ENCODE data around the gene AMOTL1. TPM values are rescaled to one million over a fixed set of nuclear protein-coding genes. Genes with fewer than 3 reads are reported as not detected.

AMOTL1 gene
- total RNA-seq, 2 donors from 2014 or later: 5.5 to 5.7 TPM

GRCh38 chr11:94750319-94751217 lies 17.6 kb upstream of the AMOTL1 start:
- no peaks in the 10 kb centered on the region for H3K36me3 Mint-ChIP-seq
- H3K4me1 Mint-ChIP-seq (ENCODE audit: low read depth in 2 of 2): no peaks in the 10 kb centered on the region
- H3K9me3 Mint-ChIP-seq: no peaks in the 10 kb centered on the region
- H3K4me3 Mint-ChIP-seq: no peak overlapping the region
- H3K27ac Mint-ChIP-seq: no peak overlapping the region
- H3K27me3 Mint-ChIP-seq: peaks cover 27 to 40% of the 10 kb centered on the region in 2 donors
- ATAC-seq: peak in 1 of 2 donors; percentile 26
- DNase-seq (ENCODE audit: low spot score): no peak

- Mint-ChIP-seq H3K9me3 (no peaks in the 10 kb centered on the region), H3K4me3 (no peak overlapping the region), H3K27me3 (peaks cover 27 to 38% of the 10 kb centered on the region in 2 donors), H3K27ac (no peak overlapping the region), H3K36me3 (no peaks in the 10 kb centered on the region), H3K4me1 (ENCODE audit: low read depth in 2 of 2) (no peaks in the 10 kb centered on the region)
- ATAC-seq (no peak), DNase-seq (ENCODE audit: low spot score) (no peak)
Measured at GRCh38 chr11:94751218-94751609, 16.9 kb upstream of the AMOTL1 start.

- no peak for DNase-seq (ENCODE audit: low spot score)
- H3K27ac Mint-ChIP-seq: no peak overlapping the region
- peaks cover 27 to 32% of the 10 kb centered on the region in 2 donors for H3K27me3 Mint-ChIP-seq
- no peaks in the 10 kb centered on the region for H3K4me1 Mint-ChIP-seq (ENCODE audit: low read depth in 2 of 2)
- H3K36me3 Mint-ChIP-seq: no peaks in the 10 kb centered on the region
- H3K9me3 Mint-ChIP-seq: no peaks in the 10 kb centered on the region
- ATAC-seq: no peak
- H3K4me3 Mint-ChIP-seq: no peak overlapping the region
Measured at GRCh38 chr11:94751786-94752185, 16.4 kb upstream of the AMOTL1 start.

- H3K4me3 Mint-ChIP-seq: no peak overlapping the region
Measured at GRCh38 chr11:94753630-94754029, 14.5 kb upstream of the AMOTL1 start.

GRCh38 chr11:94754335-94754734 lies 13.8 kb upstream of the AMOTL1 start:
- Mint-ChIP-seq H3K4me3 (no peak overlapping the region), H3K27me3 (peaks cover 24 to 25% of the 10 kb centered on the region in 2 donors), H3K9me3 (no peaks in the 10 kb centered on the region), H3K36me3 (no peaks in the 10 kb centered on the region), H3K4me1 (ENCODE audit: low read depth in 2 of 2) (no peaks in the 10 kb centered on the region), H3K27ac (no peak overlapping the region)
- ATAC-seq (no peak), DNase-seq (ENCODE audit: low spot score) (no peak)

More at GRCh38 chr11:94753630-94754029, 14.5 kb upstream of the AMOTL1 start:
- ATAC-seq (no peak), DNase-seq (ENCODE audit: low spot score) (no peak)
- peaks cover 25 to 27% of the 10 kb centered on the region in 2 donors for H3K27me3 Mint-ChIP-seq
- H3K9me3 Mint-ChIP-seq: no peaks in the 10 kb centered on the region
- H3K27ac Mint-ChIP-seq: no peak overlapping the region
- H3K4me1 Mint-ChIP-seq (ENCODE audit: low read depth in 2 of 2): no peaks in the 10 kb centered on the region
- H3K36me3 Mint-ChIP-seq: no peaks in the 10 kb centered on the region

GRCh38 chr11:94754819-94755218 lies 13.3 kb upstream of the AMOTL1 start:
- ATAC-seq: no peak
- no peak overlapping the region for H3K27ac Mint-ChIP-seq

GRCh38 chr11:94755494-94755893 lies 12.7 kb upstream of the AMOTL1 start:
- Mint-ChIP-seq H3K4me1 (ENCODE audit: low read depth in 2 of 2) (no peaks in the 10 kb centered on the region), H3K36me3 (no peaks in the 10 kb centered on the region)

More at GRCh38 chr11:94754819-94755218, 13.3 kb upstream of the AMOTL1 start:
- H3K4me3 Mint-ChIP-seq: no peak overlapping the region
- no peaks in the 10 kb centered on the region for H3K4me1 Mint-ChIP-seq (ENCODE audit: low read depth in 2 of 2)
- peaks cover 20 to 21% of the 10 kb centered on the region in 2 donors for H3K27me3 Mint-ChIP-seq
- no peak for DNase-seq (ENCODE audit: low spot score)
- H3K36me3 Mint-ChIP-seq: no peaks in the 10 kb centered on the region
- H3K9me3 Mint-ChIP-seq: no peaks in the 10 kb centered on the region

GRCh38 chr11:94757037-94757735 lies 11.0 kb upstream of the AMOTL1 start:
- no peak overlapping the region for H3K27ac Mint-ChIP-seq
- no peaks in the 10 kb centered on the region for H3K4me1 Mint-ChIP-seq (ENCODE audit: low read depth in 2 of 2)
- peaks cover 12 to 22% of the 10 kb centered on the region in 2 donors for H3K27me3 Mint-ChIP-seq
- DNase-seq (ENCODE audit: low spot score) (no peak), ATAC-seq (no peak)
- H3K36me3 Mint-ChIP-seq: no peaks in the 10 kb centered on the region
- H3K9me3 Mint-ChIP-seq: no peaks in the 10 kb centered on the region
- no peak overlapping the region for H3K4me3 Mint-ChIP-seq

More at GRCh38 chr11:94755494-94755893, 12.7 kb upstream of the AMOTL1 start:
- ATAC-seq: no peak
- Mint-ChIP-seq H3K27ac (no peak overlapping the region), H3K4me3 (no peak overlapping the region), H3K27me3 (peaks cover 17 to 24% of the 10 kb centered on the region in 2 donors), H3K9me3 (no peaks in the 10 kb centered on the region)
- DNase-seq (ENCODE audit: low spot score): no peak

- ATAC-seq (no peak), DNase-seq (ENCODE audit: low spot score) (no peak)
- Mint-ChIP-seq H3K9me3 (no peaks in the 10 kb centered on the region), H3K36me3 (no peaks in the 10 kb centered on the region), H3K4me3 (no peak overlapping the region), H3K27ac (no peak overlapping the region), H3K27me3 (peaks cover 11 to 12% of the 10 kb centered on the region in 2 donors), H3K4me1 (ENCODE audit: low read depth in 2 of 2) (no peaks in the 10 kb centered on the region)
Measured at GRCh38 chr11:94758666-94759065, 9.5 kb upstream of the AMOTL1 start.

- Mint-ChIP-seq H3K36me3 (no peaks in the 10 kb centered on the region), H3K4me1 (ENCODE audit: low read depth in 2 of 2) (no peaks in the 10 kb centered on the region), H3K9me3 (no peaks in the 10 kb centered on the region), H3K4me3 (no peak overlapping the region), H3K27ac (no peak overlapping the region), H3K27me3 (peaks cover 6 to 12% of the 10 kb centered on the region in 2 donors)
- no peak for ATAC-seq
- DNase-seq (ENCODE audit: low spot score): no peak
Measured at GRCh38 chr11:94759522-94759921, 8.6 kb upstream of the AMOTL1 start.

- no peak overlapping the region for H3K27ac Mint-ChIP-seq
- DNase-seq (ENCODE audit: low spot score): no peak
- H3K4me1 Mint-ChIP-seq (ENCODE audit: low read depth in 2 of 2): no peaks in the 10 kb centered on the region
- H3K9me3 Mint-ChIP-seq: no peaks in the 10 kb centered on the region
- H3K27me3 Mint-ChIP-seq: peaks cover 6 to 12% of the 10 kb centered on the region in 2 donors
- no peak overlapping the region for H3K4me3 Mint-ChIP-seq
- ATAC-seq: peak in 1 of 2 donors; percentile 48
- no peaks in the 10 kb centered on the region for H3K36me3 Mint-ChIP-seq
Measured at GRCh38 chr11:94760296-94760695, 7.9 kb upstream of the AMOTL1 start.

GRCh38 chr11:94762208-94762607 lies 5.9 kb upstream of the AMOTL1 start:
- Mint-ChIP-seq H3K27ac (no peak overlapping the region), H3K4me3 (no peak overlapping the region), H3K4me1 (ENCODE audit: low read depth in 2 of 2) (no peaks in the 10 kb centered on the region), H3K27me3 (peaks cover 6 to 12% of the 10 kb centered on the region in 2 donors), H3K9me3 (no peaks in the 10 kb centered on the region), H3K36me3 (no peaks in the 10 kb centered on the region)
- DNase-seq (ENCODE audit: low spot score) (no peak), ATAC-seq (no peak)

- no peak for DNase-seq (ENCODE audit: low spot score)
- no peak for ATAC-seq
- H3K9me3 Mint-ChIP-seq: no peaks in the 10 kb centered on the region
- no peak overlapping the region for H3K27ac Mint-ChIP-seq
- no peaks in the 10 kb centered on the region for H3K36me3 Mint-ChIP-seq
- peaks cover 0 to 4% of the 10 kb centered on the region in 2 donors for H3K4me1 Mint-ChIP-seq (ENCODE audit: low read depth in 2 of 2)
- H3K4me3 Mint-ChIP-seq: no peak overlapping the region
- peaks cover 6 to 12% of the 10 kb centered on the region in 2 donors for H3K27me3 Mint-ChIP-seq
Measured at GRCh38 chr11:94762995-94763394, 5.2 kb upstream of the AMOTL1 start.

- no peak overlapping the region for H3K4me3 Mint-ChIP-seq
- no peaks in the 10 kb centered on the region for H3K36me3 Mint-ChIP-seq
- no peaks in the 10 kb centered on the region for H3K9me3 Mint-ChIP-seq
- ATAC-seq (no peak), DNase-seq (ENCODE audit: low spot score) (no peak)
- H3K4me1 Mint-ChIP-seq (ENCODE audit: low read depth in 2 of 2): peaks cover 10 to 21% of the 10 kb centered on the region in 2 donors
- peaks cover 6 to 23% of the 10 kb centered on the region in 2 donors for H3K27me3 Mint-ChIP-seq
- no peak overlapping the region for H3K27ac Mint-ChIP-seq
Measured at GRCh38 chr11:94766713-94767206, 1.4 kb upstream of the AMOTL1 start.
